Non-pigmented ciliary epithelial cell (primary cell): ENCODE measurements around the gene ZSCAN25.
"Not testable (repeated sequence)": the region's sequence is repeated elsewhere in the genome, so short reads cannot be mapped to it uniquely, and the experiment has no call there.

Source experiments
- DNase-seq: peaks from one replicate; pipeline ENCODE4 v3.0.0-alpha.2; 2010; ENCODE audit warnings: low read depth

The ZSCAN25 gene

DNA sequence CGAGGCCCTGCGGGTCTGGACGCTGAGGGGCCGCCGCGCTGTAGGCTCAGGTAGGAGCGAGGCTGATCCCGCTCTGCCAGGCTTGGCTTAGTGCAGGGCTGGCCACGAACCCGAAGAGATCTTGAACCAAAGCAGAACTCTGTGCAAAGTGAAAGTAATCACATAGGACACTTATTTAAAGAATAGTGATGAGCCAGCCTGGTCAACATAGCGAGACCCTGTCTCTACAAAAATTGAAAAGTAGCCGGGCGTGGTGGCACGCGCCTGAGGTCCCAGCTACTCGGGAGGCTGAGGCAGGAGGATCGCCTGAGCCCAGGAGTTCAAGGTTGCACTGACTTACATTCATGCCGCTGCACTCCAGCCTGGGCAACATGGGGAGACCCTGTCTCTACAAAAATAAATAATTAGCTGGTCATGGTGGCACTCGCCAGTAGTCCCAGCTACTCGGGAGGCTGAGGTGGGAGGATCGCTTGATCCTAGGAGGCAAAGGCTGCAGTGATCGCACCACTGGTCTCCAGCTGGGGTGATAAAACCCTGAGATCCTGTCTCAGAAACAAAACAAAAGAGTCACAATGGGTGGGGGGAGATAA lies 541 bp downstream of the ZSCAN25 start:
- DNase-seq = no peak

DNA sequence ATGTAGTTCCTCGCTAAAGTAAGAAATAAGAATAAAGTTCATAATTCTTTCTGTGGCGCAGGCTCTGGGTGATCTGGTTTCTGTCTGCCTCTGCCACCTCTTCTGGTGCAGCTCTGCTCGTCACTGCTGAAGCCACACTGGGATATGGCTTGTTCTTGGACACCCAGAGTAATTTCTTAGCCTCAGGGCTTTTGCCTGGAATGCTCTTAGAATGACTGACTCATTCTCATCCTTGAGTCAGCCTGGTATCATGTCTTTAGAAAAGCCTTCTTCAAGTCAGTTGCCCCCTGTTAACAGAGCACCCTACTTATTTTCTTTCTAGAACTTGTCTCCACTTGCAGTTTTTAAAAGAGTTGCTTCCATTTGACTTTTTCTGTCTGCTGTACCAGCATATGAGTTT lies 2.0 kb downstream of the ZSCAN25 start:
- peak; percentile 20 for DNase-seq

DNA sequence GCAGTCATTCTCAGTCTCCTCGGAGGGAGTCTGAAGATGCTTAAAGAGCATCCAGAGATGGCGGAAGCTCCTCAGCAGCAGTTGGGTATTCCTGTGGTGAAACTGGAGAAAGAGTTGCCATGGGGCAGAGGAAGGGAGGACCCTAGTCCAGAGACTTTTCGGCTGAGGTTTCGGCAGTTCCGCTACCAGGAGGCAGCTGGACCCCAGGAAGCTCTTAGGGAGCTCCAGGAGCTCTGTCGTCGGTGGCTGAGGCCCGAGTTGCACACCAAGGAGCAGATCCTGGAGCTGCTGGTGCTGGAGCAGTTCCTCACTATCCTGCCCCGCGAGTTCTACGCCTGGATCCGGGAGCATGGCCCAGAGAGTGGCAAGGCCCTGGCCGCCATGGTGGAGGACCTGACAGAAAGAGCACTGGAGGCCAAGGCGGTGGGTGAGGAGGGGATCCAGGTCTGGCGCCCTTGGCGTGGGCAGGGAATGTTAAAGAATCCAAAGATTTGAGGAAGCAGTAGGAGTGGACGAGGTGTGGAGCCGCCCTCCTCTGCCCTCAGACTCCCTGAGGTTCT lies 2.9 kb downstream of the ZSCAN25 start:
- DNase-seq = no peak

DNA sequence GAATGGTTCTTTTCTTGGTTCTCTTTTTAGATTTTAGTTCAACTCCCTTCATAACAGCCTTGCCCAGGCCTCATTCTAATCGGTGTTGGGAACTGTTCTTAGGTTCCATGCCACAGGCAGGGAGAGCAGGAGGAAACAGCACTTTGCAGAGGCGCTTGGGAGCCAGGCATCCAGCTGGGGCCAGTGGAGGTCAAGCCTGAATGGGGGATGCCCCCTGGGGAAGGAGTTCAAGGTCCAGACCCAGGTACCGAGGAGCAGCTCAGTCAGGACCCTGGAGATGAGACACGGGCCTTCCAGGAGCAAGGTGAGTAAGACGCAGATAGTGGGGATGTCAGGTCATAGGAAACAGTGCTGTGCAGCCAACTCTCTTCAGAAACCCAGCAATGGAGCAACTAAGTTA lies 4.5 kb downstream of the ZSCAN25 start:
- no peak for DNase-seq

DNA sequence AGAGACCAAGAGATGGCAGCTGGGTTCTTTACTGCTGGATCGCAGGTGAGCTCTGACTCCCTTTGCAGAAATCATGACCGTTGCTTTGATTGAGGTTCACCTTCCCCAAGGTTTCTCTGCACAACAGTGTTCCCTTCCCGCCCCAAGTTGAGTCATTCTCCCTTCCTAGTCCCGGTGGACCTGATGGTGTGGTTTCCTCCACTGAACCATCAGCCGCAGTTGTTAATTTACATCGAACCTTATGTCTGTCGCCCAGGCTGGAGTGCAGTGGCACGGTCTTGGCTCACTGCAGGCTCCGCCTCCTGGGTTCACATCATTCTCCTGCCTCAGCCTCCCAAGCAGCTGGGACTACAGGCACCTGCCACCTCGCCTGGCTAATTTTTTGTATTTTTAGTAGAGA lies 5.8 kb downstream of the ZSCAN25 start:
- no peak for DNase-seq

DNA sequence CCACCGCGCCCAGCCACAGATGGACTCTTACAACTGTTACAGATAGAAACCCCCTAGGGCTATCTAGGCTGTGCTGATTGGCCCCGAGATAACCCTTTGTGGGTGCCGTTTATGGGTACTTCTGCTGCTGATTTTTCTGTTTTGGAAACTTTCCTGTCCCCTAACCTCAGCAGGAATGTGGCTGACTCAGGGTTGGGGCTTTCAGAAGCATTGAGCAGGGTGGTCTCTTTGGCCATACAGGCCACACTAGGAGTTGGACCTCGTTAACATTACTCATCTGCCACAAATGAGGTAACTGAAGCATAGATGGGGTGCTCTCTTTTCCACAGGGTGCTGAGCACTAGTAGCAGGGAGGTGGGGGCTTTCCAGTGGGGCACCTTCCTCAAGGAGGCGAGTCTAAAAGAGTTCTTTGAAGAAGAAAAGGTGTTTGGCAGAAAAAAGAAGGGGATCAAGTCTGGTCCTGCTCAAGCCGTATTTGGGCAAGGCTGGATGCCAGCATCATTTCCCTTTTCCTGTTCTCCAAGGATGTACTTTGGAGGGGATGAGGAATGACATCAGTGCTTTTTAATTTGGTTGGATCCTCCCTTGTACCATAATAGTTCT lies 6.4 kb downstream of the ZSCAN25 start:
- DNase-seq = no peak

DNA sequence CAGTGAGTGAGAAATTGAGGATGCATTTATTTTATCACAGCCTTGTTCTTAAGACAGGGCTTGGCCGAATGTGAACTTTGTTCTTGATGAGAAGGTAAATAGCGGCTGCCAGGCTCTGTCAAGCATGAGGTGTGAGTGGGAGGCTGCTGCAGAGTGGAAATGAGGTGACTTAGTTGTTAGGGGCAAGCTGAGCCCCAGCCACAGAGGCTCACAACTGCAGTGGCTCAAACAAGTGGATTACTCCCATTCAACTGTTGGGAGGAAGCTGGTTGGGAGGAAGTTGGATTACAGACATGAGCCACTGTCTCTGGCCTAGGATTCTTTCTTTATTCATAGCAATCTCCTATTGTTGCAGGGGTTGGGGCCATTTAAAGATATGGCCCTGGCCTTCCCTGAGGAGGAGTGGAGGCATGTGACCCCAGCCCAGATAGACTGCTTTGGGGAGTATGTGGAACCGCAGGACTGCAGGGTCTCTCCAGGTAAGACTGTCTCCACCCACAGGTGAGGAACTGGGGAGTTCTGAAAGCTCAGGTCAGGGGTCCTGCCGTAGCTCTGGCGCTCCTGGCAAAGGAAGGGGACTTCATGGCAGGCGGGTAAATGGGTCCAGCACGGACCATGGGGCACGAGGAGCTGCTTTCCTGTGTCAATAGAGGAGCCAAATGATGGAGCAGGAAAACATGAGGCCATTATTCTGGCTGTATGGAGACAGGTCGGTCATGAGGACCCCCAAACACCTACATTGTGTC lies 7.1 kb downstream of the ZSCAN25 start:
- DNase-seq = no peak

DNA sequence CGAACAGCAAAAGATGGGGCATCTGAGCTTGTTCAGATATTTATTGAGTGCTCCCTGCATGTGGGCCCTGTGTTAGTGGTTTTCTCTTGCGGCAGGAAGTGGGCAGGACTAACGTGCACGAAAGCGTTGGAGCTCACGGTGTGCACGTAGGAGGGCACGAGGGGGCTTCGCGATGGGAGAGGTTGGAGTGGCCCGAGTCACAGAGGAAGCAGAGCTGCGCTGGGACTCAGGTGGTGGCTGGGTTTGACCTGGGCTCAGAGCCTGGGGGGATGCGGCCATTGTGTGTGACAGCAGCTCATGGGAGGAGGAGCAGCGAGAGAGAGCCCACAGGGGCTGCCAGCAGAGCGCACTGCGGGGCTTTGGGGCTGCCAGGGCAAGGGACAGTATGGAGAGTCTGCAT lies 7.7 kb downstream of the ZSCAN25 start:
- DNase-seq = no peak

DNA sequence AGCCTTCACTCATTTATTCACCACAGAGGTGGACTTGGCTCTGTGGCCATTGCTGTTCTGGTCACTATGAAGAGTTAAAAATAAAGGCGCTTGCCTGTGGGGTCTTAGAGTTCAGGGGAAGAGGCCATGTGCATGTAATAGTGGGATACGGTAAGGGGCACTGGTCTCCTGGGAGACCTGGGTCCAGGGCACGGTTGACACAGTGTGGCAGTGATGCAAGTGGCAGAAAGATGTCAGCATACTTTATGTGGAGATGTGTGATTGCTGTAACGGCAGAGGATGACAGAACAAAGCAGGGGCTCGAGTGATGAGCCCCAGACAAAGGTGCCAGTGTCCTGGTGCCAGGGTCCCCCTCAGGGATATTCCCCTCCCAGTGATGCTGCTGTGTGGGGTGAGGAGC lies 8.6 kb downstream of the ZSCAN25 start:
- no peak for DNase-seq

DNA sequence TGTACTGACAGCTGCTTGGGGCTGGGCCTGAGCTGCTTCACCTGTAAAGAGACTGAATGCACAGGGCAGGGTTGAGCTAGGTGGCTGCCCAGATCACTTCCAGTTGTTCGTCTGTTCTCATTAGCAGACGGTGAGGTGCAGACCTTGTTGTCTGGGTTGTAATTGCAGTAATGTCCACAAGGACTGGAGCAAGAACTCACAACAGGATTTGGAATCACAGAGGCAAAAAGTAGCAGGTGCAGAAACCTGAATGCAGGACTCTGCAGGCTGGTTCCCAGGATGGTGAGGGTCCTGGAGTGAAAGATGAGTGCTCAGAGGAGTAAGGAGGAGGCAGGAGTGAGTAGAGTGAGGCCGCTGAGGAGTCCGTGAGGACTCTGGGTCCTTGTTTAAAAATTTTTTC lies 9.2 kb downstream of the ZSCAN25 start:
- DNase-seq = no peak

DNA sequence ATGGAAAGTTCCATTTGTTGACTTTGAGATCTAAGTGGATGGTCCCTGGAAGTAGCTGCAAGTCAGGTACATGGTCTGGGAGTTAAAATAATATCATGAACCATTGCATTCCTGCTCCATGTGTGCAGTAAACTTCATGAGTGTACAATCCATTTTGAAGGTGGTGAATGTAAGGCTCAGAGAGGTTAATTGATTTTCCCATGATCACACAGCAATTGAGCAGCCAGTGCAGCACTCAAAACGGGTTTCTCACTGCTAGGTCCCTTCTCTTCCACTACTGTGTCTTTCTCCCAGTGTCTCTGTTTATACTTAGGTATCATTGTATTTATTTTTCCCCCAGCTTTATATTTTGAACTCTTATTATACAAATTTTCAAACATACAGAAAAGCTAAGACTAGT lies 9.9 kb downstream of the ZSCAN25 start:
- no peak for DNase-seq

DNA sequence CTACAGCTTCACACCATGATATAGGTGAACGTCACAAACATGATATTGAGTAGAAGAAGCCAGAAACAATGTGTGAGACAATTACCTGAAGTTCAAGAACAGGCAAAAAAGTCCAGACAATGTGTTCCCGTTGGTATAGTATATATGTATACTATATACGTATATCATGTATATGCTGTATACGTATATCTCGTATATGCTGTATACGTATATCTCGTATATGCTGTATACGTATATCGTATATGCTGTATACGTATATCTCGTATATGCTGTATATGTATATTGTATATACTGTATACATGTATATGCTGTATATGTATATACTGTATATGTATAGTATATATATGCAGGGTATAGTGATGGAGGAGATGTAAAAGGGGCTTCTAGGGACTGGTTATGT lies 10.8 kb downstream of the ZSCAN25 start:
- DNase-seq = no peak

DNA sequence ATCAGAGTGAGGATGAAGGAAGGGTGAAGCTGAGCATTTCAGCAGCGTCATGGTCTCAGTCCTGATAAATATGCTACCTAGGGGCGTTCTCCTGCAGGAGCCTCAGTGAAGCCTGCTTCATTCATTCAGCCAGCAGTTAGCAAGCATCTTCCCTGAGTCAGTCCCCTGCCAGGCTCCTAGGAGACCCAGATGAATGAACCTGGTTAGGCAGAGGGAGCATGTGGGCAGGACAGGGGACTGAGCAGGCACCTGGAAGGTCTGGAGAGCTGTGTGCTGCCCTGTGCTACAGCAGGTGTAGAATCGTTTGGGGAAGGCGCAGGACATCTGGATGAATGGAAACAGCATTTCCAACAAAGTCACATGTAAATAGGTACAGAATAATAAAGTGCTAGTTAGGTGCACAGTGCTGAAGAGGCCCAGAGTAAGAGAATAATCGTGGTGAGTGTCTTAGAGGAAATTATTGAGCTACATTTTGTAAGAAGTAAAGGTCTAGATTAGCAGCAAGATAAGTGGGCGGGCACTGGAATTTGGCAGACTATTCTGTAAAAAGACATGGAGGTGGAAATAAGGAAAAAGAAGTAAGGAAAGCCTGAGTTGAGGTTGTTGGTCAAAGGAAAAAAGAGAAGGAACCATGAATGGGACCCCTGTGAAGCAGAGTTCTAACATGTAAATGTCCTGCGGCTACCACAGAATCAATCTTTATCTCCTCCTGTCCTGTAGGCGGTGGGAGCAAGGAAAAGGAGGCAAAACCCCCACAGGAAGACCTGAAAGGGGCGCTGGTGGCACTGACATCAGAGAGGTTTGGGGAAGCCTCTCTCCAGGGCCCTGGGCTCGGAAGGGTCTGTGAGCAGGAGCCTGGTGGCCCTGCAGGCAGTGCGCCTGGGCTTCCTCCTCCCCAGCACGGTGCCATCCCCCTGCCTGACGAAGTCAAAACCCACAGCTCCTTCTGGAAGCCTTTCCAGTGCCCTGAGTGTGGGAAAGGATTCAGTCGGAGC lies 12.0 kb downstream of the ZSCAN25 start:
- no peak for DNase-seq

DNA sequence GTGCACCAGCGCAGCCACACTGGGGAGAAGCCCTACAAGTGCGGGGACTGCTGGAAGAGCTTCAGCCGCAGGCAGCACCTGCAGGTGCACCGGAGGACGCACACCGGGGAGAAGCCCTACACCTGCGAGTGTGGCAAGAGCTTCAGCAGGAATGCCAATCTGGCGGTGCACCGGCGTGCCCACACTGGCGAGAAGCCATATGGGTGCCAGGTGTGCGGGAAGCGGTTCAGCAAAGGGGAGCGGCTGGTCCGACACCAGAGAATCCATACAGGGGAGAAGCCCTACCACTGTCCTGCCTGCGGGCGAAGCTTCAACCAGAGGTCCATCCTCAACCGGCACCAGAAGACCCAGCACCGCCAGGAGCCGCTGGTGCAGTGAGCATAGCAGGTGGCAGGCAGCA lies 12.9 kb downstream of the ZSCAN25 start:
- no peak for DNase-seq

DNA sequence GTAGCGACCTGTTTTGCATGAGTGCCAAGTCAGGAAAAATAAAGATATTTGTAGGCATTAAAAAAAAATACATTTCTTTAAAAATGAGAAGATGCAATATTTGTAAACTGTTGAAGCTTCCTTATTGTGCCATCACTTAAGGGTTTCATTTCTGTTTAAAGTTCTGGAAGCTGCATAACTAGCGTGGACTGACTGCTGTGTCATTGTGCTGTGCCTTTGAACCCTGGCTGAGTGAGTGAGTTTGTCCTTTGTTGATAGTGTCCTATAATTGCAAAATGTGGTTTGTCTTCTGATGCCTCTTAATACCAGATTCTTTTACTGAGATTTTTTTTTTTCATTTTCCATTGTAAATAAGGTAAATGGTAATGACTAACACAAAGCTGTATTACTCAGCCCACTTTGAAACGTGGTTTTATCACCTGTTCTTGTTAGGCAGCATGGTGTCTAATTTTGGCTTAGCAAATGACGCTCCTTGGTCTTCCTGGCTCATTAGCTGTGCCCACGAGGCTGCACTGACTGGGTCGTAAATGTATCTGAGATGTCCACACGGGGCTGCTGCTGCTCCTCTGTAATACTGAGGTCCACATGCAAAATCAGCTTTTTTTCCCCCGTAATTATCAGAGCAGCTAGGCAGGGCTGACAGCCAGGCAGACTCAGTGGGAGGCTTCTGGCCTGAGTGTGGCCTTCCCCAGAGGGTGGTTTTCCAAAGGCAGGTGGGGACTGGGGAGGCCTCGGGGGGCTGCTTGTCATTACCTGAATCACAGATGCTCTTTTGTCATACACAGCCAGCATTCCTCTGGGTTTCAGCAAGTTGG lies 14.8 kb downstream of the ZSCAN25 start:
- no peak for DNase-seq

DNA sequence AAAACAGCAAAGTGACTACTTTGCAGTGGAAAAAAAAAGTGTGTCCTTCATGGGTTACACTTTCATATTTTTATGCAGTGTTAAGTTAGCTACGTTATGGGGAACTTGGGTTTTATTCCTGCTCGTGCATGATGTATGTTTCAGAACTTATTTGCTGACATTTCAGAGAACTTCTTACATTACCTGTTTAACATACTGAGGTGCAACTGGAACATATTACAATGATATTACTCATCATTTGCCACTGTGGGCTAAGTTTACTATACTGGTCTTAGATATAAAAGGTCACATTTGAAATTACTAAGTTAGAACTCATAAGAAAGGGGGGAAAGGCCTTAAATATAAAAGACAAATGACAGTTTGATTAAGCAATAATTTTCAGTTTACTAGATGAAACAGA lies 20.7 kb downstream of the ZSCAN25 start:
- not testable (repeated sequence) for DNase-seq

DNA sequence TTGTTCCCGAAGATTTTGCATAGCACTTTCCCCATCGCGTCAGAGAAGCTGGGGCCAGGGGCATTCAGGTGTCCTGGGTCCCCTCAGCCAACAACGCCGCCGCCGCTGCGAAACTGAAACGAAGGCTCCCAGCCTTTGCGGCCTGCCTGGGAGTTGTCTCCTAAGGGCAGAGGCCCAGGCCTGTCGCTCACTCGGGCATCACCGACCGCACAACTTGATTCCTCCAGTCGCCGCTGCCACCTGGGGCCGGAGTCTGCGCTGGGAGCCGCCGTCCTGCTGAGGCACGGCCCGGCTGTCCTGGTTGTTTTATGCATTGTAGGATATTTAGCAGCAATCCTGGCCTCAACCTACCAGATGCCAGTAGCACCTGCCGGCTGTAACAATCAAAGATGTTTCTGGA lies 22.0 kb downstream of the ZSCAN25 start:
- no peak for DNase-seq

DNA sequence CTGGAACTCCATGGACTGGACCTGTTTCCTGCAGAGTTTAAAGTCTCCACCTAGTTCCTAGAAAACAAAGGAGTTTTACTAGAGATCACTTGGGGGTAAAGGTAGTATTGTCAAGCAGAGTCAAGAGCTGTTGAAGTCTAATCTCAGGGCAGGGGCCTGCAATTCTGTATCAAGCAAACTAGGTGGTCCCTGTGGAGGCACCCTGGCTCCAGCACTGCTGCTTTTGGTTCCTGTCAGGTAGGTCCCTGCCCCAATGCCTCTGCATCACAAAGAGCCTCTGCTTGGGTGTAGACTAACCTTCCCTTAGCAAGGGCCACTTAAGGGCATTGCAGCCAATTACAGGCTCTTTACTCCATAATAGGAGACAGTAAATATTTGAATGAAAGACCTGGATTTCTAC lies 22.5 kb downstream of the ZSCAN25 start:
- no peak for DNase-seq

DNA sequence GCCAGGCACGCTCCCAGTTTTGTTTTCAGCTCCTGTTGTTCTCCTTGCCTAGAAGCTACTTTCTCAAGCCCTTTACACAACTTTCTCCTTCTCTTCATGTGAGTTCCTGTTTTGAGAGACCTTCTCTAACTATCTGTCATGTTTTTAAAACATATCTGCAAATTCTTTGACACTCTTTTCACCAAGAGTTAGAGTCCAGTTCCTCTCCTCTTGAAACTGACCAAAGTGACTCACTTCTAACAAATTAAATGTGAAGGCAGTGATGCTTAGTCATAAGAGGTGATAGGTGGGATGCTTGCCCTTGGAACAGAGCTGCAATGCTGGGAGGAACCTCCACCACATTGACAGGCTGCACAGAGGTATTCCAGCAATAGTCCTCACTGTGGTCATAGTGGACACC lies 25.3 kb downstream of the ZSCAN25 start:
- no peak for DNase-seq

DNA sequence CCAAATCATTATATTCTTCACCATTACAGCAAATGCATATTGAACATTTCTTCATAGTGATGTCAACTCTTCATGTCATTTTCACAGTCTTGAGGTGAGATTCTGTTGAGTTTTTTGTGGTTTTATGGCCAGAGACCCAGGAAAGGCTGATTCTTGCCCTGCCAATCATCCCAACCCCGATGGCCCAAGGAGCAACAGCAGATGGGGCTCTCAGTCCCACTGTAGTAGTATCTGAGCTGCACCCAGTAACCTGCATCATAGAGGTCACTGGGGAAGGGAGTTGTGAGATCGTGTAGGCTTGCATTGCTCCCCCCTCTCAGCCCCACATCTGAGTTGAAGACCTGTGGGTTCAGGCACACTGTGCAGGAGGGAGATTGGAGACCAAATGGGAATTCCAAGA lies 26.7 kb downstream of the ZSCAN25 start:
- DNase-seq = no peak

DNA sequence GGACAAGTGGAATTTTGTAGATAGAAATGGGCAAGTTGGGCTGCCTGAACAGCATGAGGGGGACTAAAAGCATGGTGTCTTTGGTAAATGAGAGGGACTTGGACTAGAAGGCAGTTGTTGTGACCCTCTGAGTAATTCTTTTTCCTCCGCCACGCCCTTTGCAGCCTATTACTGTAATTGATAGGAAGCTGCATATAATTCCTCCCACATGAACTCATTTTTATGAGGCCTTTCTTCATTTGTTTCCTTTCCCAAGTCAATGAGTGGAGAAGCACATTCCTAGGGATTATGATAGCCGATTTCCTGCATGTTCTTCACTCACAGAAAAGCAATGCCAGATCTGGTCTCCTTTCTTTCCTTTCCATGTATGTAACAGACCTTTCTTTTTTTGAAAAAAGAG lies 27.7 kb downstream of the ZSCAN25 start:
- no peak for DNase-seq
